ENCODE measurements around the gene RET.

DNA sequence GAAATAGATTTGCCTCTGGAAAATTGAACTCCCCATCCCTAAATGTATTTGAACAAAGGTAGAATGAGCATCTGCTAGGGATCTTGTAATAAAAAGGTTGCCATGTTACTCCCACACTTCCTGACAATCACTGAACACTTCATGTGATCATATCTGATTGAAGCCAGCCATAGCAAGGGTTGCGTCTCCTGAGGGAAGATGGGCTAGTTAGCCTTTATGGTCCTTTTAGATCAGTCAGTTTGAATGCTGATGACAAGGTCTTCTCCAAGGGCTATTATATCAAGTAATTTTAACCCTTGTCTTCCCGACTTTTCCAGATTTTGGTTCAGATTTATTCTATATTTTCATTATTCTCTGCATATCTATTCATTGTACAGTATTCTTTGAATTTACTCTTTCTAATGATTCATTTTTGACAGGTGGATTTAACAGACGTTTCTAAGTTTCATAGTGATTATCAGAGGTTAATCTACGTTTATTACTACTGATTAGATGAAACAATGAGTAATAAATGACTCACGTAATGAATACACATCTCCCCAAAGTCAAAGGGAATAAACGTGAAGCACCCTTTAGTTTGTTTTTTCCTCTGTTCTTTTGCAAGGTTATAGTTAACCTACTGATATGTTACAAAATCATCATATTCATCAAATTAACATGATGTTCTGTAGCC lies 89.5 kb downstream of the RET start:
- no peak for TF ChIP-seq CTCF (IDR thresholded peaks at IDR 0.05)
- no peak for TF ChIP-seq POLR2A (IDR thresholded peaks at IDR 0.05)

Measured in tibial nerve (tissue), 3 donors.